GM21619 (cell line): ENCODE measurements around the gene PELI1.

Experiments
- ATAC-seq: cut with Tn5 transposase; IDR thresholded peaks from one replicate; pipeline ENCODE4 v1.9.1; 2021; ENCODE audit not compliant: unreplicated experiment

PELI1 gene

GRCh38 chr2:64157792-64158191 is 13.6 kb upstream of the PELI1 start:
- no peak for ATAC-seq

- ATAC-seq = no peak
Measured at GRCh38 chr2:64153811-64154210, 9.6 kb upstream of the PELI1 start.

GRCh38 chr2:64151476-64151875 is 7.3 kb upstream of the PELI1 start:
- no peak for ATAC-seq

- ATAC-seq = no peak
Measured at GRCh38 chr2:64145714-64146113, 1.5 kb upstream of the PELI1 start.

- no peak for ATAC-seq
Measured at GRCh38 chr2:64145119-64145518, 899 bp upstream of the PELI1 start.

GRCh38 chr2:64143169-64144056 is 807 bp downstream of the PELI1 start:
- ATAC-seq = peak; percentile 6

GRCh38 chr2:64142741-64143168 is 1.5 kb downstream of the PELI1 start:
- ATAC-seq = no peak

GRCh38 chr2:64141674-64142405 is 2.4 kb downstream of the PELI1 start:
- ATAC-seq = no peak

GRCh38 chr2:64140665-64141200 is 3.5 kb downstream of the PELI1 start:
- no peak for ATAC-seq

GRCh38 chr2:64139956-64140355 is 4.3 kb downstream of the PELI1 start:
- no peak for ATAC-seq

- no peak for ATAC-seq
Measured at GRCh38 chr2:64137996-64138395, 6.2 kb downstream of the PELI1 start.

GRCh38 chr2:64137567-64137966 is 6.7 kb downstream of the PELI1 start:
- ATAC-seq = no peak

GRCh38 chr2:64135421-64135820 is 8.8 kb downstream of the PELI1 start:
- no peak for ATAC-seq

GRCh38 chr2:64134813-64135212 is 9.4 kb downstream of the PELI1 start:
- ATAC-seq = no peak

- no peak for ATAC-seq
Measured at GRCh38 chr2:64133828-64134227, 10.4 kb downstream of the PELI1 start.

- ATAC-seq = no peak
Measured at GRCh38 chr2:64133354-64133753, 10.9 kb downstream of the PELI1 start.

GRCh38 chr2:64130333-64130732 is 13.9 kb downstream of the PELI1 start:
- no peak for ATAC-seq

- ATAC-seq = no peak
Measured at GRCh38 chr2:64128943-64129391, 15.3 kb downstream of the PELI1 start.

GRCh38 chr2:64128406-64128805 is 15.8 kb downstream of the PELI1 start:
- no peak for ATAC-seq

- ATAC-seq = no peak
Measured at GRCh38 chr2:64127119-64127518, 17.1 kb downstream of the PELI1 start.

GRCh38 chr2:64126601-64127000 is 17.6 kb downstream of the PELI1 start:
- no peak for ATAC-seq

GRCh38 chr2:64124571-64124970 is 19.6 kb downstream of the PELI1 start:
- no peak for ATAC-seq
